ENCODE results near the gene FMN1. TPM values are rescaled to one million over a fixed set of nuclear protein-coding genes. Genes with fewer than 3 reads are reported as not detected.

Gene FMN1
- total RNA-seq, 1 donor from 2014 or later: 4.2 TPM

GRCh38 chr15:33091983-33092693 is 102.4 kb downstream of the FMN1 start:
- peaks cover 40% of the 10 kb centered on the region for H3K4me1 Mint-ChIP-seq (ENCODE audit: unreplicated experiment)
- H3K9me3 Mint-ChIP-seq (ENCODE audit: unreplicated experiment): no peaks in the 10 kb centered on the region
- no peak for TF ChIP-seq CTCF (IDR thresholded peaks at IDR 0.05)
- H3K27ac Mint-ChIP-seq (ENCODE audit: unreplicated experiment): peak overlapping the region; percentile 75
- no peak overlapping the region for H3K4me3 Mint-ChIP-seq (ENCODE audit: unreplicated experiment)
- H3K27me3 Mint-ChIP-seq (ENCODE audit: unreplicated experiment): no peaks in the 10 kb centered on the region
- no peak for DNase-seq (ENCODE audit: extremely low spot score, unreplicated experiment)
- H3K36me3 Mint-ChIP-seq (ENCODE audit: unreplicated experiment): no peaks in the 10 kb centered on the region

GRCh38 chr15:33089878-33090757 is 104.4 kb downstream of the FMN1 start:
- Mint-ChIP-seq H3K36me3 (ENCODE audit: unreplicated experiment) (no peaks in the 10 kb centered on the region), H3K4me1 (ENCODE audit: unreplicated experiment) (peaks cover 46% of the 10 kb centered on the region), H3K9me3 (ENCODE audit: unreplicated experiment) (no peaks in the 10 kb centered on the region), H3K27ac (ENCODE audit: unreplicated experiment) (no peak overlapping the region), H3K4me3 (ENCODE audit: unreplicated experiment) (no peak overlapping the region), H3K27me3 (ENCODE audit: unreplicated experiment) (no peaks in the 10 kb centered on the region)
- no peak for TF ChIP-seq CTCF (IDR thresholded peaks at IDR 0.05)
- DNase-seq (ENCODE audit: extremely low spot score, unreplicated experiment): no peak

- H3K9me3 Mint-ChIP-seq (ENCODE audit: unreplicated experiment): no peaks in the 10 kb centered on the region
- no peak overlapping the region for H3K4me3 Mint-ChIP-seq (ENCODE audit: unreplicated experiment)
- no peaks in the 10 kb centered on the region for H3K27me3 Mint-ChIP-seq (ENCODE audit: unreplicated experiment)
- no peak overlapping the region for H3K27ac Mint-ChIP-seq (ENCODE audit: unreplicated experiment)
- no peak for TF ChIP-seq CTCF (IDR thresholded peaks at IDR 0.05)
- H3K36me3 Mint-ChIP-seq (ENCODE audit: unreplicated experiment): no peaks in the 10 kb centered on the region
- no peak for DNase-seq (ENCODE audit: extremely low spot score, unreplicated experiment)
- H3K4me1 Mint-ChIP-seq (ENCODE audit: unreplicated experiment): peaks cover 42% of the 10 kb centered on the region
These were observed 105.2 kb downstream of the FMN1 start for GRCh38 chr15:33089165-33089877.

GRCh38 chr15:33086500-33087121 is 107.9 kb downstream of the FMN1 start:
- H3K4me3 Mint-ChIP-seq (ENCODE audit: unreplicated experiment): no peak overlapping the region
- H3K9me3 Mint-ChIP-seq (ENCODE audit: unreplicated experiment): no peaks in the 10 kb centered on the region
- no peak for DNase-seq (ENCODE audit: extremely low spot score, unreplicated experiment)
- H3K27ac Mint-ChIP-seq (ENCODE audit: unreplicated experiment): no peak overlapping the region
- no peaks in the 10 kb centered on the region for H3K36me3 Mint-ChIP-seq (ENCODE audit: unreplicated experiment)
- TF ChIP-seq CTCF (IDR thresholded peaks at IDR 0.05): peak; percentile 80
- peaks cover 17% of the 10 kb centered on the region for H3K4me1 Mint-ChIP-seq (ENCODE audit: unreplicated experiment)
- H3K27me3 Mint-ChIP-seq (ENCODE audit: unreplicated experiment): no peaks in the 10 kb centered on the region

Measured in osteocyte (in vitro differentiated cells).